ENCODE measurements around the gene ABCC1.
A peak's percentile ranks its signal among the peaks of the same experiment; 100 is the strongest.

ABCC1 gene

DNA sequence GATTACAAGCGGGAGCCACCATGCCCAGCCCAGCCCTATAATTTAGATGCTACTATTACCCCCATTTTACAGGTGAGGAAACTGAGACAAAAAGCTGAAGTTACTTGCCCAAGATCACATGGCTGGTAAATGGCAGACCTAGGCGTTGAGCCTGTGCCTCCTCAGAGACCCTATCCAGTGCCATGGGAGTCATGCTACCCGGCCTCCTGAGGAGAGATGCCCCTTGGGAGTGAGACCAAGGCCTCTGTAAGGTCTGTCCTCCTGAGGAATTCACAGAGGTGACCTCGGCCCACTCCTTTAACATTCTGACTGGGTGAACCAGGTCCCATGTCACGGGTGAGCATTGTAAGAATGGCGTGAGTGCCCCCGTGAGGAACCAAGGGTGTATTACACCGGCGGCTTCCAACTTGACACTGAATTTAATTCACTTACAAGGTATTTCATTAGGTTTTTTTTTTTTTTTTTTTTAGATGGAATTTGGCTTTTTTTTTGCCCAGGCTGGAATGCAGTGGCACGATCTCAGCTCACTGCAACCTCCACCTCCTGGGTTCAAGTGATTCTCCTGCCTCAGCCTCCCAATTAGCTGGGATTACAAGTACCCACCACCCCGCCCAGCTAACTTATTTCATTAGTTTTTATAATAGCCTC, 178.2 kb downstream of the ABCC1 start:
- Histone ChIP-seq H4K20me1 (ENCODE audit: insufficient read depth, low read length, poor library complexity, severe bottlenecking) (no peaks in the 10 kb centered on the region), H3F3A (ENCODE audit: low read depth) (no peaks in the 10 kb centered on the region), H3K9me2 (replicated peaks; ENCODE audit: low read depth, low read length) (no peaks in the 10 kb centered on the region), H2AFZ (ENCODE audit: low read length) (no peak overlapping the region), H3K79me2 (ENCODE audit: insufficient read depth, low read length) (no peaks in the 10 kb centered on the region), H3K4me2 (ENCODE audit: low read depth, low read length, poor library complexity, severe bottlenecking) (no peak overlapping the region), H3K4me1 (ENCODE audit: insufficient read depth, low read length, poor library complexity, severe bottlenecking) (peaks cover 17% of the 10 kb centered on the region), H3K9me3 (ENCODE audit: insufficient read depth, low read depth, low read length) (no peaks in the 10 kb centered on the region), H3K27me3 (ENCODE audit: insufficient read depth, low read length, poor library complexity, severe bottlenecking) (no peaks in the 10 kb centered on the region), H3K4me3 (ENCODE audit: low read length, poor library complexity, severe bottlenecking) (no peak overlapping the region), H3K36me3 (ENCODE audit: insufficient read depth, low read length) (peaks cover 47% of the 10 kb centered on the region; the same call in 1 of the 2 replicates), H3K9ac (ENCODE audit: low read depth, low read length, poor library complexity, severe bottlenecking) (peak overlapping the region; percentile 49)
- TF ChIP-seq EZH2phosphoT487 (IDR thresholded peaks at IDR 0.05; ENCODE audit: borderline replicate concordance) = no peak
- TF ChIP-seq, protein P1, sequence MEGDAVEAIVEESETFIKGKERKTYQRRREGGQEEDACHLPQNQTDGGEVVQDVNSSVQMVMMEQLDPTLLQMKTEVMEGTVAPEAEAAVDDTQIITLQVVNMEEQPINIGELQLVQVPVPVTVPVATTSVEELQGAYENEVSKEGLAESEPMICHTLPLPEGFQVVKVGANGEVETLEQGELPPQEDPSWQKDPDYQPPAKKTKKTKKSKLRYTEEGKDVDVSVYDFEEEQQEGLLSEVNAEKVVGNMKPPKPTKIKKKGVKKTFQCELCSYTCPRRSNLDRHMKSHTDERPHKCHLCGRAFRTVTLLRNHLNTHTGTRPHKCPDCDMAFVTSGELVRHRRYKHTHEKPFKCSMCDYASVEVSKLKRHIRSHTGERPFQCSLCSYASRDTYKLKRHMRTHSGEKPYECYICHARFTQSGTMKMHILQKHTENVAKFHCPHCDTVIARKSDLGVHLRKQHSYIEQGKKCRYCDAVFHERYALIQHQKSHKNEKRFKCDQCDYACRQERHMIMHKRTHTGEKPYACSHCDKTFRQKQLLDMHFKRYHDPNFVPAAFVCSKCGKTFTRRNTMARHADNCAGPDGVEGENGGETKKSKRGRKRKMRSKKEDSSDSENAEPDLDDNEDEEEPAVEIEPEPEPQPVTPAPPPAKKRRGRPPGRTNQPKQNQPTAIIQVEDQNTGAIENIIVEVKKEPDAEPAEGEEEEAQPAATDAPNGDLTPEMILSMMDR (conservative IDR thresholded peaks at IDR 0.05; ENCODE audit: low read length) = peak; percentile 66

DNA sequence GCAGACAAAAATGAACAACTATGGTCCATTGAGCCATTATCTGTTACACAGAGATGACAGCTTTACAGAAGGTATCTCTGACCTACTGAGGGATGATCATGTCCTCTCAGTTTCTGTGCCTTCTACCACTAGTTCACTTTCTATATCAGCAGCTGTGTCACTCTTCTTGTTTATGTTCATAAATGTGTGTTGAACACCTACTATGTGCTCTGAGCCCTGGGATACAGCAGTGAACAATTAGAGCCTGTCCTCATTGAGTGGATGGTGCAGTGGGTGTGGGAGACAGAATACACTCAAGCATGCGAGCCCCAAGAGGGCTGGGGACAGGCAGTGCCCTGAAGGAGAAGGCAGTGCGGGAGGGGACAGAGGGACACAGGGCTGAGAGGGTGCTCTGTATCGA, 181.8 kb downstream of the ABCC1 start:
- Histone ChIP-seq H3K79me2 (ENCODE audit: insufficient read depth, low read length) (no peaks in the 10 kb centered on the region), H2AFZ (ENCODE audit: low read length) (no peak overlapping the region), H3K9me2 (replicated peaks; ENCODE audit: low read depth, low read length) (no peaks in the 10 kb centered on the region), H3K36me3 (ENCODE audit: insufficient read depth, low read length) (peaks cover 48% of the 10 kb centered on the region; the same call in 1 of the 2 replicates), H3K9ac (ENCODE audit: low read depth, low read length, poor library complexity, severe bottlenecking) (no peak overlapping the region), H3K4me3 (ENCODE audit: low read length, poor library complexity, severe bottlenecking) (no peak overlapping the region), H3F3A (ENCODE audit: low read depth) (no peaks in the 10 kb centered on the region), H3K4me2 (ENCODE audit: low read depth, low read length, poor library complexity, severe bottlenecking) (no peak overlapping the region), H3K9me3 (ENCODE audit: insufficient read depth, low read depth, low read length) (no peaks in the 10 kb centered on the region), H3K4me1 (ENCODE audit: insufficient read depth, low read length, poor library complexity, severe bottlenecking) (peaks cover 12% of the 10 kb centered on the region), H3K27me3 (ENCODE audit: insufficient read depth, low read length, poor library complexity, severe bottlenecking) (no peaks in the 10 kb centered on the region), H4K20me1 (ENCODE audit: insufficient read depth, low read length, poor library complexity, severe bottlenecking) (no peaks in the 10 kb centered on the region)
- no peak for TF ChIP-seq EZH2phosphoT487 (IDR thresholded peaks at IDR 0.05; ENCODE audit: borderline replicate concordance)
- TF ChIP-seq, protein P1 (conservative IDR thresholded peaks at IDR 0.05; ENCODE audit: low read length) = no peak

DNA sequence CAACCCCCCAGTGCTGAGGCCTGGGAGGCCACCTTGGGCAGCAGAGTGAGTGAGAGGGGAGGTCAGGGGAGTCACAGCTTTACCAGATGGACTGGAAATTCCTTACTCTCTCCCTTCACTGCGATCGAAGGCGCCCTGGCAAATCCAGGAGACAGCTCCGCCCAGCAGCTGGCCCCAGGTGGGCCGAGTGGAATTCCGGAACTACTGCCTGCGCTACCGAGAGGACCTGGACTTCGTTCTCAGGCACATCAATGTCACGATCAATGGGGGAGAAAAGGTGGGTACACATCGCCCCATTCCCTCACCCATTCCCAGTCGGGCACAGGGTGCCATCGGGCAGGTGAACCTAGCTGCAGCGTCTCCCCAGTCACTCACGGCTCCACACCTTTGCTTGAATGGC, 182.2 kb downstream of the ABCC1 start:
- Histone ChIP-seq H3K4me3 (ENCODE audit: low read length, poor library complexity, severe bottlenecking) (no peak overlapping the region), H3K36me3 (ENCODE audit: insufficient read depth, low read length) (peaks cover 53% of the 10 kb centered on the region; the same call in 1 of the 2 replicates), H4K20me1 (ENCODE audit: insufficient read depth, low read length, poor library complexity, severe bottlenecking) (no peaks in the 10 kb centered on the region), H3K27me3 (ENCODE audit: insufficient read depth, low read length, poor library complexity, severe bottlenecking) (no peaks in the 10 kb centered on the region), H3K4me1 (ENCODE audit: insufficient read depth, low read length, poor library complexity, severe bottlenecking) (peaks cover 9% of the 10 kb centered on the region), H3F3A (ENCODE audit: low read depth) (no peaks in the 10 kb centered on the region), H2AFZ (ENCODE audit: low read length) (no peak overlapping the region), H3K9me3 (ENCODE audit: insufficient read depth, low read depth, low read length) (no peaks in the 10 kb centered on the region), H3K9me2 (replicated peaks; ENCODE audit: low read depth, low read length) (no peaks in the 10 kb centered on the region), H3K79me2 (ENCODE audit: insufficient read depth, low read length) (no peaks in the 10 kb centered on the region), H3K4me2 (ENCODE audit: low read depth, low read length, poor library complexity, severe bottlenecking) (no peak overlapping the region), H3K9ac (ENCODE audit: low read depth, low read length, poor library complexity, severe bottlenecking) (no peak overlapping the region)
- TF ChIP-seq EZH2phosphoT487 (IDR thresholded peaks at IDR 0.05; ENCODE audit: borderline replicate concordance) = no peak
- TF ChIP-seq, protein P1 (conservative IDR thresholded peaks at IDR 0.05; ENCODE audit: low read length) = no peak

Data from Loucy (cell line).